SK-N-SH (cell line): Measurements from ENCODE around the gene S100A8. TPM values are rescaled to one million over a fixed set of nuclear protein-coding genes. Genes with fewer than 3 reads are reported as not detected.

Experiments used
- CTCF ChIA-PET: fragments of 300-600, 350-600 bp; formaldehyde crosslinking; extraction: SDS; loops from one replicate; lab custom pipeline; 2021; lab: Yijun Ruan, JAX
- POLR2A ChIA-PET: fragments of 350-600 bp; sonication (Branson Sonifier 250); formaldehyde crosslinking; extraction: SDS; loops from one replicate; lab custom pipeline; 2020; ENCODE audit warnings: antibody characterized with exemption, inconsistent platforms; lab: Yijun Ruan, JAX
- DNase-seq: peaks from one replicate; pipeline ENCODE4 v3.0.0; 2012
- H2AFZ ChIP-seq: fragments of 200-600 bp; sonication (generic); 2 replicates; pipeline ENCODE4 v1.8.1; 2016; ENCODE audit warnings: antibody characterized with exemption, mild to moderate bottlenecking, low read depth
- H3F3A ChIP-seq: fragments of 200-600 bp; sonication (generic); replicated peaks from 2 replicates; pipeline ENCODE3; 2016; ENCODE audit warnings: antibody characterized with exemption, mild to moderate bottlenecking; ENCODE audit not compliant: insufficient read depth
- H3K27ac ChIP-seq, 2 experiments: fragments of 200-500 bp in 1 of 2; fragments of 200-600 bp in 1 of 2; sonication (Bioruptor generic) in 1 of 2; sonication (generic), shearing (Covaris generic) in 1 of 2; 2 replicates each; pipeline versions ENCODE4 v1.5.1 to v1.6.1; 2014 to 2016; ENCODE audit warnings: low read depth in 2 of 2, inconsistent platforms in 1 of 2, low read length in 1 of 2, mild to moderate bottlenecking in 1 of 2, mixed read lengths in 1 of 2
- H3K27me3 ChIP-seq: fragments of 200-600 bp; sonication (generic), shearing (Covaris generic); 2 replicates; pipeline ENCODE4 v1.6.1; 2016; ENCODE audit warnings: mixed run types; ENCODE audit not compliant: insufficient read depth
- H3K36me3 ChIP-seq, 2 experiments: fragments of 200-500 bp in 1 of 2; fragments of 200-600 bp in 1 of 2; sonication (Bioruptor generic) in 1 of 2; sonication (generic) in 1 of 2; replicated peaks in 1 of 2; 2 replicates each; pipeline versions ENCODE3 to v1.5.1; 2014 to 2016; ENCODE audit warnings: low read length in 1 of 2, mild to moderate bottlenecking in 1 of 2; ENCODE audit not compliant: insufficient read depth in 2 of 2, control insufficient read depth in 1 of 2
- H3K4me1 ChIP-seq, 2 experiments: fragments of 200-500 bp in 1 of 2; fragments of 200-600 bp in 1 of 2; sonication (Bioruptor generic) in 1 of 2; sonication (generic), shearing (Covaris generic) in 1 of 2; 2 replicates each; pipeline versions ENCODE4 v1.5.1 to v1.6.1; 2014 to 2016; ENCODE audit warnings: low read depth in 1 of 2, low read length in 1 of 2, mixed run types in 1 of 2; ENCODE audit not compliant: insufficient read depth in 2 of 2, control insufficient read depth in 1 of 2
- H3K4me2 ChIP-seq: fragments of 200-600 bp; sonication (generic), shearing (Covaris generic); 2 replicates; pipeline ENCODE4 v1.6.1; 2017; ENCODE audit warnings: mixed run types
- H3K4me3 ChIP-seq, 2 experiments: fragments of 200-500 bp in 1 of 2; fragments of 200-600 bp in 1 of 2; sonication (Bioruptor generic) in 1 of 2; sonication (generic), shearing (Covaris generic) in 1 of 2; 2 replicates each; pipeline versions ENCODE4 v1.5.1 to v1.8.1; 2014 to 2016; ENCODE audit warnings: low read depth in 2 of 2, inconsistent platforms in 1 of 2, low read length in 1 of 2, mild to moderate bottlenecking in 1 of 2, mixed read lengths in 1 of 2, moderate library complexity in 1 of 2
- H3K79me2 ChIP-seq: fragments of 200-600 bp; sonication (generic); 2 replicates; pipeline ENCODE4 v1.8.1; 2017; ENCODE audit warnings: mild to moderate bottlenecking; ENCODE audit not compliant: insufficient read depth
- H3K9ac ChIP-seq: fragments of 200-600 bp; sonication (generic); 2 replicates; pipeline ENCODE4 v1.6.1; 2017; ENCODE audit warnings: mixed run types
- H3K9me2 ChIP-seq: fragments of 200-600 bp; sonication (generic); 2 replicates; pipeline ENCODE4 v1.6.1; 2017; ENCODE audit warnings: mixed run types
- H3K9me3 ChIP-seq: fragments of 200-600 bp; sonication (generic); 2 replicates; pipeline ENCODE4 v1.6.1; 2017; ENCODE audit warnings: mixed run types, mild to moderate bottlenecking, moderate library complexity
- H4K20me1 ChIP-seq: fragments of 200-600 bp; sonication (generic); 2 replicates; pipeline ENCODE4 v1.6.1; 2017; ENCODE audit warnings: mild to moderate bottlenecking, mixed run types; ENCODE audit not compliant: insufficient read depth
- CHD2 ChIP-seq: fragments of 150-350 bp; IDR thresholded peaks from 2 replicates; pipeline ENCODE4 v1.6.1; 2018; ENCODE audit warnings: low read length; ENCODE audit not compliant: partially characterized antibody
- EP300 ChIP-seq, 2 experiments: IDR thresholded peaks; 2 replicates each; pipeline versions ENCODE4 v1.4.0 to v1.6.1; 2012; ENCODE audit warnings: borderline replicate concordance in 1 of 2, low read depth in 1 of 2, low read length in 1 of 2
- FOXJ3 ChIP-seq: sonication (generic); formaldehyde crosslinking; IDR thresholded peaks from 2 replicates; pipeline ENCODE4 v1.5.1; 2020; ENCODE audit warnings: mild to moderate bottlenecking, missing genetic modification reagents
- GABPA ChIP-seq: IDR thresholded peaks from 2 replicates; pipeline ENCODE4 v1.4.0; 2012; ENCODE audit warnings: low read depth, mild to moderate bottlenecking
- IRF3 ChIP-seq: fragments of 150-350 bp; IDR thresholded peaks from 2 replicates; pipeline ENCODE4 v1.6.1; 2016; ENCODE audit warnings: mild to moderate bottlenecking, low read depth, low read length
- MEF2A ChIP-seq: IDR thresholded peaks from 2 replicates; pipeline ENCODE4 v1.4.0; 2012; ENCODE audit warnings: low read depth, borderline replicate concordance
- NFIC ChIP-seq: IDR thresholded peaks from 2 replicates; pipeline ENCODE4 v1.4.0; 2012; ENCODE audit warnings: borderline replicate concordance
- NRF1 ChIP-seq: IDR thresholded peaks from 2 replicates; pipeline ENCODE4 v1.6.1; 2012; ENCODE audit warnings: low read depth, mild to moderate bottlenecking, low read length
- RAD21 ChIP-seq: IDR thresholded peaks from 2 replicates; pipeline ENCODE4 v1.6.1; 2012; ENCODE audit warnings: mild to moderate bottlenecking, low read length
- RCOR1 ChIP-seq: fragments of 150-350 bp; IDR thresholded peaks from 2 replicates; pipeline ENCODE4 v1.6.1; 2017; ENCODE audit warnings: antibody characterized with exemption, low read length
- TAF1 ChIP-seq: IDR thresholded peaks from 2 replicates; pipeline ENCODE4 v1.6.1; 2012; ENCODE audit warnings: low read depth, mild to moderate bottlenecking, low read length, moderate library complexity, borderline replicate concordance
- TCF12 ChIP-seq: IDR thresholded peaks from 2 replicates; pipeline ENCODE4 v1.4.0; 2012
- TEAD4 ChIP-seq: IDR thresholded peaks from 2 replicates; pipeline ENCODE4 v1.4.0; 2012; ENCODE audit warnings: mild to moderate bottlenecking, borderline replicate concordance; ENCODE audit not compliant: insufficient read depth
- USF2 ChIP-seq: fragments of 150-350 bp; IDR thresholded peaks from 2 replicates; pipeline ENCODE4 v1.6.1; 2017; ENCODE audit warnings: antibody characterized with exemption, low read length, low read depth, borderline replicate concordance
- YY1 ChIP-seq: IDR thresholded peaks from 2 replicates; pipeline ENCODE4 v1.4.0; 2012; ENCODE audit warnings: low read depth, mild to moderate bottlenecking
- WGBS: methylation state at CpG from one replicate; pipeline ENCODE4 v1.1.6; 2017; ENCODE audit warnings: low lambda C conversion rate; 5-methylcytosine and 5-hydroxymethylcytosine counted together
- polyA plus RNA-seq, 3 experiments: library from polyadenylated mRNA; depleted of rRNA; stranded (reverse); fragments of >200 nt; gene quantifications; 2 replicates each; pipeline ENCODE4 v1.2.3, GENCODE V29; 2012
- TF ChIP-seq, protein P1 (sequence below): IDR thresholded peaks from 2 replicates; pipeline ENCODE4 v1.4.0; 2012; ENCODE audit warnings: low read depth, borderline replicate concordance
- TF ChIP-seq, protein P2 (sequence below): fragments of 200-600 bp; sonication (generic); IDR thresholded peaks from 2 replicates; pipeline ENCODE4 v1.6.1; 2017; ENCODE audit warnings: antibody characterized with exemption, mild to moderate bottlenecking, moderate library complexity

The S100A8 gene
- polyA plus RNA-seq, 1 of the 3 experiments (the other 2 are of a cell fraction): not detected

DNA sequence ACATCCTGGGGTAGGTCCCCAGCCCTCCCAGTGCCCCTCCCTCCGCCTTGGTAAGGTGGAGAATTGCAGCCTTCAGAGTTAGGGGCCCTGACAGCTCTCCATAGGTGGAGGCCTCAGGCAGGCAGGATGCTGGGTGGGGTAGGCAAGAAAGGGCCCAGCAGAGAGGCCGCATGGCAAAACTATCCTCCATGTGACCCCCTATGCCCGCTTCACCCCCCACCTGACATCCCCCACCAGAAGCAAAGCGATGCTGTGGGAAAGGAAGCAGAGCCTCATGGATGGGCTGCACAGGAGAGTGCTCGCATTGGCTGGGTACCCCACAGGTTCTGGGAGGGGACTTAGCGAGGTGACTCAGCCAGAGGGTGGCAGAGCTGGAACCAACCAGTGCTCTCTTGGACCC lies 31.6 kb downstream of the S100A8 start:
- TF ChIP-seq FOXJ3 (CRISPR knock-in tag): no peak
- no peak for TF ChIP-seq NFIC
- H3K9ac ChIP-seq: no peak overlapping the region
- CTCF ChIA-PET: interaction anchor here (11.7 kb wide), 1 partner anchor 129 kb away, joined by 336 read pairs; no protein-coding TSS in a partner anchor
- no peak overlapping the region for H3K4me2 ChIP-seq
- H3K9me3 ChIP-seq: no peaks in the 10 kb centered on the region
- 14% methylated on average over 2 of the region's 6 CpGs for WGBS
- H3K27ac ChIP-seq: no peak overlapping the region
- no peaks in the 10 kb centered on the region for H3K9me2 ChIP-seq
- H3K79me2 ChIP-seq: no peaks in the 10 kb centered on the region
- POLR2A ChIA-PET: no interaction called here
- H3K36me3 ChIP-seq: no peaks in the 10 kb centered on the region
- no peak overlapping the region for H2AFZ ChIP-seq
- H3K4me1 ChIP-seq: no peaks in the 10 kb centered on the region
- H3K27me3 ChIP-seq: peaks cover 53% of the 10 kb centered on the region
- DNase-seq: no peak
- no peak overlapping the region for H3K4me3 ChIP-seq
- no peaks in the 10 kb centered on the region for H3F3A ChIP-seq
- no peaks in the 10 kb centered on the region for H4K20me1 ChIP-seq

- no peak overlapping the region for H3K4me3 ChIP-seq
- POLR2A ChIA-PET: no interaction called here
- H3K36me3 ChIP-seq: no peaks in the 10 kb centered on the region
- no peaks in the 10 kb centered on the region for H3K79me2 ChIP-seq
- peaks cover 55% of the 10 kb centered on the region for H3K27me3 ChIP-seq
- no peaks in the 10 kb centered on the region for H3K9me2 ChIP-seq
- no peaks in the 10 kb centered on the region for H4K20me1 ChIP-seq
- TF ChIP-seq RCOR1 (no peak), GABPA (no peak), CHD2 (no peak)
- DNase-seq: no peak
- no peaks in the 10 kb centered on the region for H3F3A ChIP-seq
- H2AFZ ChIP-seq: no peak overlapping the region
- H3K27ac ChIP-seq: no peak overlapping the region
- H3K9me3 ChIP-seq: no peaks in the 10 kb centered on the region
- H3K4me1 ChIP-seq: no peaks in the 10 kb centered on the region
- 3% methylated on average over 3 of the region's 3 CpGs for WGBS
- CTCF ChIA-PET: interaction anchor here (0.5 to 11.7 kb wide), 4 partner anchors 10 to 130 kb away, joined by 3 to 336 read pairs (median 4); partner anchors contain the start of gene PGLYRP4
- H3K9ac ChIP-seq: no peak overlapping the region
- H3K4me2 ChIP-seq: no peak overlapping the region
These were observed 32.2 kb downstream of the S100A8 start for GRCh38 chr1:153358691-153358975.

- POLR2A ChIA-PET: no interaction called here
- H3K36me3 ChIP-seq: no peaks in the 10 kb centered on the region
- no peak within 1 kb of the TSS for H3K27ac ChIP-seq
- H3K4me3 ChIP-seq: no peak within 1 kb of the TSS
- H3K27me3 ChIP-seq: peaks cover 55% of the 10 kb centered on the region
- no peaks in the 10 kb centered on the region for H3K4me1 ChIP-seq
- no peaks in the 10 kb centered on the region for H3F3A ChIP-seq
- no peaks in the 10 kb centered on the region for H4K20me1 ChIP-seq
- CTCF ChIA-PET: interaction anchor here (0.5 to 11.7 kb wide), 5 partner anchors 9 to 144 kb away, joined by 3 to 336 read pairs (median 3); partner anchors contain the start of gene PGLYRP4
- no peak within 1 kb of the TSS for H3K9ac ChIP-seq
- H3K4me2 ChIP-seq: no peak within 1 kb of the TSS
- no peaks in the 10 kb centered on the region for H3K79me2 ChIP-seq
- H2AFZ ChIP-seq: no peak within 1 kb of the TSS
- no peaks in the 10 kb centered on the region for H3K9me2 ChIP-seq
- no peak for DNase-seq
- no peaks in the 10 kb centered on the region for H3K9me3 ChIP-seq
- WGBS: 26% methylated on average over 11 of the region's 11 CpGs
- TF ChIP-seq IRF3 (no peak), TEAD4 (no peak), TCF12 (no peak), RAD21 (no peak), USF2 (no peak), TAF1 (no peak), MEF2A (no peak), RCOR1 (no peak), NRF1 (no peak), EP300 (IDR thresholded peaks at IDR 0.05; ENCODE audit: borderline replicate concordance in 1 of 2, low read depth in 1 of 2, low read length in 1 of 2) (no peak), YY1 (no peak)
- TF ChIP-seq, protein P1, sequence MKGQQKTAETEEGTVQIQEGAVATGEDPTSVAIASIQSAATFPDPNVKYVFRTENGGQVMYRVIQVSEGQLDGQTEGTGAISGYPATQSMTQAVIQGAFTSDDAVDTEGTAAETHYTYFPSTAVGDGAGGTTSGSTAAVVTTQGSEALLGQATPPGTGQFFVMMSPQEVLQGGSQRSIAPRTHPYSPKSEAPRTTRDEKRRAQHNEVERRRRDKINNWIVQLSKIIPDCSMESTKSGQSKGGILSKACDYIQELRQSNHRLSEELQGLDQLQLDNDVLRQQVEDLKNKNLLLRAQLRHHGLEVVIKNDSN: no peak
- TF ChIP-seq, protein P2, sequence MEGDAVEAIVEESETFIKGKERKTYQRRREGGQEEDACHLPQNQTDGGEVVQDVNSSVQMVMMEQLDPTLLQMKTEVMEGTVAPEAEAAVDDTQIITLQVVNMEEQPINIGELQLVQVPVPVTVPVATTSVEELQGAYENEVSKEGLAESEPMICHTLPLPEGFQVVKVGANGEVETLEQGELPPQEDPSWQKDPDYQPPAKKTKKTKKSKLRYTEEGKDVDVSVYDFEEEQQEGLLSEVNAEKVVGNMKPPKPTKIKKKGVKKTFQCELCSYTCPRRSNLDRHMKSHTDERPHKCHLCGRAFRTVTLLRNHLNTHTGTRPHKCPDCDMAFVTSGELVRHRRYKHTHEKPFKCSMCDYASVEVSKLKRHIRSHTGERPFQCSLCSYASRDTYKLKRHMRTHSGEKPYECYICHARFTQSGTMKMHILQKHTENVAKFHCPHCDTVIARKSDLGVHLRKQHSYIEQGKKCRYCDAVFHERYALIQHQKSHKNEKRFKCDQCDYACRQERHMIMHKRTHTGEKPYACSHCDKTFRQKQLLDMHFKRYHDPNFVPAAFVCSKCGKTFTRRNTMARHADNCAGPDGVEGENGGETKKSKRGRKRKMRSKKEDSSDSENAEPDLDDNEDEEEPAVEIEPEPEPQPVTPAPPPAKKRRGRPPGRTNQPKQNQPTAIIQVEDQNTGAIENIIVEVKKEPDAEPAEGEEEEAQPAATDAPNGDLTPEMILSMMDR: no peak
These were observed 32.8 kb downstream of the S100A8 start, which contains the start of gene S100A9 for GRCh38 chr1:153357853-153358690. TSS of gene S100A9 (plus strand) at chr1:153357854. CDS start at chr1:153358284, 430 bp downstream.
